ENCODE results near the gene DGCR8.
"Not testable (repeated sequence)": the region's sequence is repeated elsewhere in the genome, so short reads cannot be mapped to it uniquely, and the experiment has no call there.

Gene DGCR8

DNA sequence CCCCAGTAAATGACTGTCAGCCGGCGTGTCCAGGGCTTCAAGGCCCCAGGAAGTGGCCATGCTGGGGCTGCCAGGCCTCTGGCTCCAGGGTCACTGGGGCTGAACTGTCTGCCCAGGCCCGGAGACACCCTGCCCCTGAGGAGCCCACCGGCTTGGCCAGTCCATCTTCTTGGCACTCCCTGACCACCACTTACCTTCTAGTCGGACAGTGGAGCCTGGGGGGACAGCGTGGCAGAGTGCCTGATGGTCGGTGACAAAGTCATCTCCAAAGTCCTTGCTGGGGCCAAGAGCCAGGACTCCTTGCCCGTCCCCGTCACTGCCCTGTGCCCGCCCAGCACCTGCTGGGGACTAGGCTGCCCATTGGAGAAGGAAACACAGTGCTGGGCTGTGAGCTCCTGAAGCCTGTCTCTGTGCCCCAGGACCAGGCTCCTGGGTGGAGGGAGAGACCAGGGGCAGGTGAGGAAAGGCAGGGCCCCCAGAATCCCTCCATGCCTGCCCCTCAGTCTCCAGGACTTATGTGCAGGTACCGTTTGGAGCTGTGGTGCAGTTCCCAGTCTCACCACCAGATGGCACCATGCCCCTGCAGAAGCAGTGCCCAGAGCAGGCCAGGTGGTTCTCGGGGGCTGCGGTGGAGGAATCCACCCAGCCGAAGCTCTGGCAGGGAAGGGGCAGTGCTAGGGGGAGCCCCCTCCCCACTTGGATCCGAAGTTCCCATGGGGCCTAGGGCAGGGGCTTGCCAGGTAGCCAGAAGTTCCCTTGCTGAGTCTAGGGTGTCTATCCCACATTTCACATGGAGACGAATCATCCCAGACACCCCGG, 76.8 kb downstream of the DGCR8 start:
- no peak overlapping the region for H3K9ac ChIP-seq (ENCODE audit: low read length)
- no peaks in the 10 kb centered on the region for H3K36me3 ChIP-seq (ENCODE audit: control insufficient read depth, insufficient read depth, low read length)
- H3K27me3 ChIP-seq (ENCODE audit: control insufficient read depth, insufficient read depth, low read length) = peaks cover 16% of the 10 kb centered on the region
- H3K4me1 ChIP-seq (ENCODE audit: control insufficient read depth, insufficient read depth, low read length) = peaks cover 5% of the 10 kb centered on the region
- H3K9me3 ChIP-seq (ENCODE audit: control insufficient read depth, low read length) = no peaks in the 10 kb centered on the region
- H3K4me3 ChIP-seq (ENCODE audit: low read length) = no peak overlapping the region

DNA sequence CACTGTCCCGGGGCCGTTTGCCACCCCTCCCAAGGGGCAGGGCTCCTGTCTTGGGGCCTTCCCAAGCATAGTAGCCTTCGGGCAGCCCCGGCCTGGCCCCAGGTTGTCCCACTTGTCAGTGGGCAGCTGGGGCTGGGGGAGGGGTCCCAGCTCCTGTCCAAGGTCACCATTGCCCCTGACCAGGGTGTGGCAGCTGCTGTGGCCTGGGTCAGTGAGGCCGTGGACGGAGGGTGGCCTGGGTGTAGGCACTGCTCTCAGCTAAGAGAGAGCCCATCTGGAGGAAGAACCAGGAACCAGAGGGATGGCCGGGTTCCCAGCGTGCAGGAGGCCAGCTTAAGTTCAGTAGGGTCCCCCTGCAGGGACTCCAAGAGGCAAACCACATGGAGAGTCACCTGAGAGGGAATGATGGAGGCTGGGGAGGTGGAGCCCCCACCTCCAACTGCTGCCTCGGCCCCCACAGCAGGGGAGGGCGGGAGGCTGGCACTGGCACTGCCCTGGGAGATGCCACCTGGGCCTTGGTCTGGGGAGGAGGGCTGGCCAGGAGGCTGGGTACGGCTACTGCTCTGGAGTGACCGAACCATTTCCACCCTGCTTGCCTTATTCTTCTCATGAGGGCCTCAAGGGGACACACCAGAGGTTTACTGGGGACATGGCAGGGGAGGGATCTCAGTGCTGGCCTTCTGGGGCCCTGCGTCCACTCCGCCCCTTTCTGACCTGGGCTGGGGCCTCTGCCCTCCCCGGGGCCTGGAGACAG, 77.6 kb downstream of the DGCR8 start:
- Histone ChIP-seq H3K9ac (ENCODE audit: low read length) (no peak overlapping the region), H3K4me3 (ENCODE audit: low read length) (no peak overlapping the region), H3K36me3 (ENCODE audit: control insufficient read depth, insufficient read depth, low read length) (no peaks in the 10 kb centered on the region), H3K4me1 (ENCODE audit: control insufficient read depth, insufficient read depth, low read length) (peaks cover 5% of the 10 kb centered on the region), H3K27me3 (ENCODE audit: control insufficient read depth, insufficient read depth, low read length) (peaks cover 16% of the 10 kb centered on the region), H3K9me3 (ENCODE audit: control insufficient read depth, low read length) (no peaks in the 10 kb centered on the region)

DNA sequence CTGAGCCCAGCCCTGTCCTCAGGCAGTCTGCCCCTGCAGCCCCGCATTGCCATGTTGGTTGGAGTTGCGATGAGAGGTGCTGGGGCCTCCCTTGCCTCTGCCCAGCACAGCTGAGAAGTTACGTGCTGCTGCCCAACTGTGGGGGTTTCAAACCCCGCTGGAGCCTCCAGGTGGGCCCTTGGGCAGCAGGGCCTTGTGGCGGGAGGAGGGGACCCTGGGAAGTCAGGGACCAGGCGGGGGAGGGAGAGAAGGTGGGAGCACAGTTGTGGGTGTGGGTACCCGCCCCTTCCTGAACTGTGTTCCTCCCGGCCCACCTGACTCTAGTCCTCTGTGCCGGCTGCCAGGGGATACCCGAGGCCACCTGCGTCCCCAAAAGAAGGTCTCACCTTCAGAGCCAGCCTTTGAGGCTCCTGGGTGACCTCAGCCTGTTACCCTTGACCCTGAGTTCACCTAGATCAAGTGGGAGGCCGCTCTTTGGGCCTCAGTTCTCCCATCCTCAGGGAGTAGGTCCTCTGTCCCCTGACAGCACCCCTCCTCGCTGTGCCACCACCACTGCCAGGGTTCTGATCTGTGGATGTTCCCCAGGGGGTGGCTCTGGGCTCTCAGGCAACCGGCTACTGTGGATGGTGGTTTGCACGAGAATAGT, 78.5 kb downstream of the DGCR8 start:
- H3K36me3 ChIP-seq (ENCODE audit: control insufficient read depth, insufficient read depth, low read length) = no peaks in the 10 kb centered on the region
- no peaks in the 10 kb centered on the region for H3K9me3 ChIP-seq (ENCODE audit: control insufficient read depth, low read length)
- peaks cover 5% of the 10 kb centered on the region for H3K4me1 ChIP-seq (ENCODE audit: control insufficient read depth, insufficient read depth, low read length)
- no peak overlapping the region for H3K9ac ChIP-seq (ENCODE audit: low read length)
- peaks cover 16% of the 10 kb centered on the region for H3K27me3 ChIP-seq (ENCODE audit: control insufficient read depth, insufficient read depth, low read length)
- no peak overlapping the region for H3K4me3 ChIP-seq (ENCODE audit: low read length)

DNA sequence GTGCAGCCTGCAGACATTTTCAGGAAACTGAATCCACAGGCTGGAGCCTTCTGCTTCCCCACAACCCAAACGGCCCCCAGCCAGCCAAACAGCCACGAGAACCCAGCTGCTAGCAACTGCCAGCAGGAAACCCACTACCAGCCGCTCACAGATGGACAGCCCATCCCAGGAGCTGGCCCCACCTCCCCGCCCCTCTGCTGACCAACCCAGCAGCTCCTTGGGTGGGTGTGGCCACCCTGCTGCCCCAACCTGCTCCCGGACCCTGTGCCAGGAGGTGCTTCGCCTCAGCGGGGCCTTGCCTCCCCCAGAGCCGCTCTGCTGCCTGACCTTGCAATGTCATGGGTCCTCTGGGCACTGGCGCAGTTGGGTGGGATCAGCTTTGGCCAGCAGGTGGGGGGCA, 79.0 kb downstream of the DGCR8 start:
- H3K4me3 ChIP-seq (ENCODE audit: low read length) = no peak overlapping the region
- H3K9me3 ChIP-seq (ENCODE audit: control insufficient read depth, low read length) = no peaks in the 10 kb centered on the region
- peaks cover 5% of the 10 kb centered on the region for H3K4me1 ChIP-seq (ENCODE audit: control insufficient read depth, insufficient read depth, low read length)
- H3K27me3 ChIP-seq (ENCODE audit: control insufficient read depth, insufficient read depth, low read length) = peaks cover 16% of the 10 kb centered on the region
- H3K9ac ChIP-seq (ENCODE audit: low read length) = no peak overlapping the region
- no peaks in the 10 kb centered on the region for H3K36me3 ChIP-seq (ENCODE audit: control insufficient read depth, insufficient read depth, low read length)

DNA sequence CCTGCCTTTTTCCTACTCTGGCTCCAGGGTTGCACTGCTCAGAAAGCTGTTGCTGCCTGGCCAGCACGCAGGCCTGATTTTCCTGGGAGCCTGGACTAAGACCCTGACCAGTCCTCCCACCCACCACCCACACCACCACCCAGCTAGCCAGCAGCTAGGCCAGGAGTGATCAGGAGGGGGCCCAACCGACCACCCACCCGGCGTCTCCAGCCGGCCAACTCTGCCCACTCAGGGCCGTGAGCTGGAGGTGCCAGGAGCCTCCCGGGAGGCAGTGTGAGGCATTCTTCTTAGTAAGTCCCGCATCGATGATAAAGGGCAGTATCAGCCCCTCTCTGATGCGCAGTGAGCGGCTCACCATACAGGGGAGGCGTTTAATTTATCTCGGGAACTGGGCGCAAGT, 79.5 kb downstream of the DGCR8 start:
- H3K9ac ChIP-seq (ENCODE audit: low read length); H3K9me3 ChIP-seq (ENCODE audit: control insufficient read depth, low read length); H3K36me3 ChIP-seq (ENCODE audit: control insufficient read depth, insufficient read depth, low read length); H3K4me1 ChIP-seq (ENCODE audit: control insufficient read depth, insufficient read depth, low read length); H3K4me3 ChIP-seq (ENCODE audit: low read length): not testable (repeated sequence)
- H3K27me3 ChIP-seq (ENCODE audit: control insufficient read depth, insufficient read depth, low read length) = peaks cover 16% of the 10 kb centered on the region

DNA sequence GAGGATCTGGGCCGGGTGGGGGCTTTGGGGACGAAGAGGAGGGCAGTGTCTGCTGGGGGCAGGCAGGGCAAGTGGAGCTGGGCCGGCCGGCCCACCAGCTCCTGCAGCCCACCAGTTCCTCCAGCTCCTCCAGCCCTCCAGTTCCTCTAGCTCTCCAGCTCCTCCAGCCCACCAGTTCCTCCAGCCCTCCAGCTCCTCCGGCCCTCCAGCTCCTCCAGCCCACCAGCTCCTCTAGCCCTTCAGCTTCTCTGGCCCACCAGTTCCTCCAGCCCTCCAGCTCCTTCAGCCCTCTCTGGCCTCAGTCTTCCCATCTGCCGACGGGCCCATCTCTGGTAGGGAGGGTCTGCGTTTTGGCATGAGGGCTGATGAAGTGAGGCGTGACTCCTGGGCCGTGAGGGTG, 80.0 kb downstream of the DGCR8 start:
- Histone ChIP-seq H3K9ac (ENCODE audit: low read length) (no peak overlapping the region), H3K36me3 (ENCODE audit: control insufficient read depth, insufficient read depth, low read length) (no peaks in the 10 kb centered on the region), H3K27me3 (ENCODE audit: control insufficient read depth, insufficient read depth, low read length) (peaks cover 16% of the 10 kb centered on the region), H3K4me3 (ENCODE audit: low read length) (no peak overlapping the region), H3K9me3 (ENCODE audit: control insufficient read depth, low read length) (no peaks in the 10 kb centered on the region), H3K4me1 (ENCODE audit: control insufficient read depth, insufficient read depth, low read length) (peaks cover 5% of the 10 kb centered on the region)
